ENCODE results near the gene TRMT44.
"Not testable (repeated sequence)": the region's sequence is repeated elsewhere in the genome, so short reads cannot be mapped to it uniquely, and the experiment has no call there.

TRMT44 gene

GRCh38 chr4:8477095-8477635 is 36.6 kb downstream of the TRMT44 start:
- no peaks in the 10 kb centered on the region for H3K4me1 ChIP-seq (ENCODE audit: insufficient read depth, poor library complexity, severe bottlenecking)
- TF ChIP-seq CTCF (IDR thresholded peaks at IDR 0.05; ENCODE audit: poor library complexity, severe bottlenecking) = no peak
- H3K36me3 ChIP-seq (ENCODE audit: low read depth) = no peaks in the 10 kb centered on the region
- H3K4me3 ChIP-seq (ENCODE audit: severe bottlenecking) = no peak overlapping the region
- H3K9me3 ChIP-seq (ENCODE audit: severe bottlenecking) = no peaks in the 10 kb centered on the region
- no peak overlapping the region for H3K27ac ChIP-seq (ENCODE audit: poor library complexity, severe bottlenecking)
- no peak for ATAC-seq (ENCODE audit: low read depth)
- DNase-seq (ENCODE audit: low spot score) = no peak
- H3K27me3 ChIP-seq (ENCODE audit: insufficient read depth, poor library complexity, severe bottlenecking) = no peaks in the 10 kb centered on the region

GRCh38 chr4:8477676-8478075 is 37.1 kb downstream of the TRMT44 start:
- Histone ChIP-seq H3K27ac (ENCODE audit: poor library complexity, severe bottlenecking) (no peak overlapping the region), H3K9me3 (ENCODE audit: severe bottlenecking) (no peaks in the 10 kb centered on the region), H3K4me1 (ENCODE audit: insufficient read depth, poor library complexity, severe bottlenecking) (no peaks in the 10 kb centered on the region), H3K4me3 (ENCODE audit: severe bottlenecking) (no peak overlapping the region), H3K27me3 (ENCODE audit: insufficient read depth, poor library complexity, severe bottlenecking) (no peaks in the 10 kb centered on the region), H3K36me3 (ENCODE audit: low read depth) (no peaks in the 10 kb centered on the region)
- DNase-seq (ENCODE audit: low spot score) (no peak), ATAC-seq (ENCODE audit: low read depth) (no peak)
- no peak for TF ChIP-seq CTCF (IDR thresholded peaks at IDR 0.05; ENCODE audit: poor library complexity, severe bottlenecking)

GRCh38 chr4:8478371-8478770 is 37.8 kb downstream of the TRMT44 start:
- TF ChIP-seq CTCF (IDR thresholded peaks at IDR 0.05; ENCODE audit: poor library complexity, severe bottlenecking) = no peak
- H3K27ac ChIP-seq (ENCODE audit: poor library complexity, severe bottlenecking) = no peak overlapping the region
- no peak overlapping the region for H3K4me3 ChIP-seq (ENCODE audit: severe bottlenecking)
- ATAC-seq (ENCODE audit: low read depth) = no peak
- H3K27me3 ChIP-seq (ENCODE audit: insufficient read depth, poor library complexity, severe bottlenecking) = no peaks in the 10 kb centered on the region
- no peaks in the 10 kb centered on the region for H3K4me1 ChIP-seq (ENCODE audit: insufficient read depth, poor library complexity, severe bottlenecking)
- no peak for DNase-seq (ENCODE audit: low spot score)
- H3K9me3 ChIP-seq (ENCODE audit: severe bottlenecking) = no peaks in the 10 kb centered on the region
- H3K36me3 ChIP-seq (ENCODE audit: low read depth) = no peaks in the 10 kb centered on the region

GRCh38 chr4:8478801-8479744 is 38.5 kb downstream of the TRMT44 start:
- Histone ChIP-seq H3K9me3 (ENCODE audit: severe bottlenecking) (no peaks in the 10 kb centered on the region), H3K27ac (ENCODE audit: poor library complexity, severe bottlenecking) (no peak overlapping the region), H3K36me3 (ENCODE audit: low read depth) (no peaks in the 10 kb centered on the region), H3K27me3 (ENCODE audit: insufficient read depth, poor library complexity, severe bottlenecking) (no peaks in the 10 kb centered on the region), H3K4me3 (ENCODE audit: severe bottlenecking) (no peak overlapping the region), H3K4me1 (ENCODE audit: insufficient read depth, poor library complexity, severe bottlenecking) (no peaks in the 10 kb centered on the region)
- ATAC-seq (ENCODE audit: low read depth) (no peak), DNase-seq (ENCODE audit: low spot score) (no peak)
- TF ChIP-seq CTCF (IDR thresholded peaks at IDR 0.05; ENCODE audit: poor library complexity, severe bottlenecking) = no peak

GRCh38 chr4:8480221-8480620 is 39.6 kb downstream of the TRMT44 start:
- no peak for ATAC-seq (ENCODE audit: low read depth)
- no peak overlapping the region for H3K27ac ChIP-seq (ENCODE audit: poor library complexity, severe bottlenecking)

GRCh38 chr4:8486643-8487042 is 46.1 kb downstream of the TRMT44 start:
- ATAC-seq (ENCODE audit: low read depth); H3K4me1 ChIP-seq (ENCODE audit: insufficient read depth, poor library complexity, severe bottlenecking); H3K4me3 ChIP-seq (ENCODE audit: severe bottlenecking); H3K9me3 ChIP-seq (ENCODE audit: severe bottlenecking); H3K27ac ChIP-seq (ENCODE audit: poor library complexity, severe bottlenecking); H3K27me3 ChIP-seq (ENCODE audit: insufficient read depth, poor library complexity, severe bottlenecking); DNase-seq (ENCODE audit: low spot score); H3K36me3 ChIP-seq (ENCODE audit: low read depth): not testable (repeated sequence)

More at GRCh38 chr4:8480221-8480620, 39.6 kb downstream of the TRMT44 start:
- Histone ChIP-seq H3K4me1 (ENCODE audit: insufficient read depth, poor library complexity, severe bottlenecking) (no peaks in the 10 kb centered on the region), H3K9me3 (ENCODE audit: severe bottlenecking) (no peaks in the 10 kb centered on the region), H3K4me3 (ENCODE audit: severe bottlenecking) (no peak overlapping the region), H3K27me3 (ENCODE audit: insufficient read depth, poor library complexity, severe bottlenecking) (no peaks in the 10 kb centered on the region), H3K36me3 (ENCODE audit: low read depth) (no peaks in the 10 kb centered on the region)
- no peak for DNase-seq (ENCODE audit: low spot score)
- no peak for TF ChIP-seq CTCF (IDR thresholded peaks at IDR 0.05; ENCODE audit: poor library complexity, severe bottlenecking)
